Transverse colon (tissue), 4 donors: ENCODE results near the gene ERICH6B. TPM values are rescaled to one million over a fixed set of nuclear protein-coding genes. Genes with fewer than 3 reads are reported as not detected.

Experiments used
- DNase-seq: peaks from one replicate; pipeline ENCODE4 v3.0.0-alpha.2; 2019
- H3K27ac ChIP-seq, 4 donors: fragments of 200-600 bp; sonication (generic); 2 replicates each; pipeline ENCODE4 v1.5.1; 2016 to 2018; ENCODE audit warnings: inconsistent platforms in 4 of 4
- H3K27me3 ChIP-seq: fragments of 200-600 bp; sonication (generic); 2 replicates; pipeline ENCODE4 v1.5.1; 2017; ENCODE audit warnings: inconsistent platforms
- H3K36me3 ChIP-seq, 4 donors: fragments of 200-600 bp; sonication (generic); 2 replicates each; pipeline ENCODE4 v1.5.1; 2017 to 2019; ENCODE audit warnings: inconsistent platforms in 4 of 4
- H3K4me1 ChIP-seq, 4 donors: fragments of 200-600 bp; sonication (generic); 2 replicates each; pipeline ENCODE4 v1.5.1; 2017 to 2020; ENCODE audit warnings: inconsistent platforms in 4 of 4
- H3K4me3 ChIP-seq, 4 donors: fragments of 200-600 bp; sonication (generic); 1 replicate in 1 of 4; 2 replicates in 3 of 4; pipeline versions ENCODE4 v1.5.1 to v1.6.1; 2017 to 2019; ENCODE audit warnings: inconsistent platforms in 4 of 4
- H3K9me3 ChIP-seq, 2 donors: fragments of 200-600 bp; sonication (generic); 2 replicates each; pipeline ENCODE4 v1.5.1; 2017 to 2019; ENCODE audit warnings: inconsistent platforms in 2 of 2
- CTCF ChIP-seq, 5 experiments: fragments of 200-600 bp in 3 of 5; fragments of 450-650 bp in 2 of 5; sonication (generic) in 3 of 5; IDR thresholded peaks; 1 replicate in 2 of 5; 2 replicates in 3 of 5; pipeline ENCODE4 v1.5.1; 2016 to 2017; ENCODE audit warnings: antibody characterized with exemption in 5 of 5, inconsistent platforms in 3 of 5, mild to moderate bottlenecking in 2 of 5, moderate library complexity in 1 of 5
- EP300 ChIP-seq: sonication (generic); formaldehyde crosslinking; IDR thresholded peaks from one replicate; pipeline ENCODE4 v1.6.1; 2017; ENCODE audit warnings: antibody characterized with exemption, low read depth
- POLR2A ChIP-seq: fragments of 450-650 bp; IDR thresholded peaks from one replicate; pipeline ENCODE4 v1.6.1; 2016; ENCODE audit warnings: antibody characterized with exemption, mild to moderate bottlenecking, moderate library complexity
- POLR2AphosphoS5 ChIP-seq, 3 donors: sonication (generic); formaldehyde crosslinking; IDR thresholded peaks; one replicate each; pipeline ENCODE4 v1.6.1; 2016; ENCODE audit warnings: antibody characterized with exemption in 3 of 3
- WGBS, 2 donors: methylation state at CpG; one replicate each; pipeline ENCODE4 v1.1.5; 2018; ENCODE audit warnings: low coverage in 1 of 2; 5-methylcytosine and 5-hydroxymethylcytosine counted together
- in situ Hi-C, 4 donors: fragments of 200-750 bp; cut with MboI; loops; one replicate each; pipeline versions ENCODE4 v1.15.0 to v1.15.1; 2017; ENCODE audit warnings: low sequenced_read_pairs in 3 of 4, low pct_ligation_motif_present in 1 of 4, low pct_unique_long_range_greater_than_20kb in 1 of 4
- intact Hi-C: fragments of 100-400 bp; cut with DNase I; formaldehyde crosslinking; loops from one replicate; pipeline ENCODE4 v1.15.1; 2023; ENCODE audit warnings: low total_unique reads
- total RNA-seq, 4 donors: library from RNA; depleted of rRNA; stranded (reverse); fragments of >200 nt; gene quantifications; one replicate each; pipeline ENCODE4 v1.1.0, GENCODE V29; 2016

ERICH6B gene
- total RNA-seq, 4 donors from 2014 or later: not detected

GRCh38 chr13:45623516-45624090, 8.1 kb upstream of the ERICH6B start:
- Histone ChIP-seq H3K27me3 (peaks cover 43% of the 10 kb centered on the region), H3K9me3 (no peaks in the 10 kb centered on the region), H3K36me3 (no peaks in the 10 kb centered on the region), H3K4me1 (no peaks in the 10 kb centered on the region), H3K27ac (no peak overlapping the region), H3K4me3 (no peak overlapping the region)
- no peak for DNase-seq
- WGBS, 2 donors: 38 to 42% methylated on average over 4 to 5 of the region's 5 CpGs
- in situ Hi-C loops: no loop called here
- intact Hi-C loops: no loop called here
- TF ChIP-seq EP300 (no peak), CTCF (IDR thresholded peaks at IDR 0.05) (peak; percentile 19 to 45 (median 35))

GRCh38 chr13:45621950-45622349, 6.4 kb upstream of the ERICH6B start:
- 20% methylated on average over 6 of the region's 6 CpGs; no CpG with 5 or more reads in 1 of the 2 donors for WGBS, 2 donors

GRCh38 chr13:45607931-45608330, 7.6 kb downstream of the ERICH6B start:
- H3K27me3 ChIP-seq: peaks cover 31% of the 10 kb centered on the region
- 48 to 65% methylated on average over 3 of the region's 3 CpGs for WGBS, 2 donors
- H3K27ac ChIP-seq: no peak overlapping the region
- H3K4me1 ChIP-seq: no peaks in the 10 kb centered on the region
- H3K9me3 ChIP-seq: no peaks in the 10 kb centered on the region
- H3K36me3 ChIP-seq: no peaks in the 10 kb centered on the region
- TF ChIP-seq POLR2A: no peak
- TF ChIP-seq POLR2AphosphoS5 (IDR thresholded peaks at IDR 0.05): no peak
- no peak for TF ChIP-seq CTCF (IDR thresholded peaks at IDR 0.05)
- no peak for TF ChIP-seq EP300
- intact Hi-C loops: no loop called here
- no peak for DNase-seq
- in situ Hi-C loops: no loop called here
- H3K4me3 ChIP-seq: no peak overlapping the region

More at GRCh38 chr13:45621950-45622349, 6.4 kb upstream of the ERICH6B start:
- TF ChIP-seq POLR2AphosphoS5 (IDR thresholded peaks at IDR 0.05): no peak
- TF ChIP-seq CTCF (IDR thresholded peaks at IDR 0.05): no peak
- TF ChIP-seq EP300: no peak
- TF ChIP-seq POLR2A: no peak
- Histone ChIP-seq H3K36me3 (no peaks in the 10 kb centered on the region), H3K9me3 (no peaks in the 10 kb centered on the region), H3K4me3 (no peak overlapping the region), H3K4me1 (no peaks in the 10 kb centered on the region), H3K27ac (no peak overlapping the region), H3K27me3 (peaks cover 43% of the 10 kb centered on the region)
- DNase-seq: no peak
- in situ Hi-C loops: no loop called here
- intact Hi-C loops: no loop called here

- no peak overlapping the region for H3K4me3 ChIP-seq
- no peaks in the 10 kb centered on the region for H3K9me3 ChIP-seq
- H3K36me3 ChIP-seq: no peaks in the 10 kb centered on the region
- in situ Hi-C loops: no loop called here
- intact Hi-C loops: no loop called here
- 57 to 61% methylated on average over 4 of the region's 4 CpGs for WGBS, 2 donors
- H3K27me3 ChIP-seq: peaks cover 23% of the 10 kb centered on the region
- no peaks in the 10 kb centered on the region for H3K4me1 ChIP-seq
- TF ChIP-seq POLR2AphosphoS5 (IDR thresholded peaks at IDR 0.05): no peak
- TF ChIP-seq POLR2A: no peak
- no peak for TF ChIP-seq EP300
- no peak for TF ChIP-seq CTCF (IDR thresholded peaks at IDR 0.05)
- no peak for DNase-seq
- H3K27ac ChIP-seq: no peak overlapping the region
Measured at GRCh38 chr13:45604892-45605291, 10.6 kb downstream of the ERICH6B start.
